Small intestine (tissue), 7 donors: ENCODE results near the gene MSI2. TPM values are rescaled to one million over a fixed set of nuclear protein-coding genes. Genes with fewer than 3 reads are reported as not detected.

ENCODE experiments used
- DNase-seq, 2 donors: peaks; one replicate each; pipeline versions ENCODE4 v3.0.0 to v3.0.0-alpha.2; 2013
- FAIRE-seq: peaks from 2 replicates; lab custom pipeline; 2012; peaks lifted over from hg19 to GRCh38; lab: Jason Lieb, UNC
- H3K27ac ChIP-seq, 3 donors: one replicate each; pipeline ENCODE4 v1.5.1; 2013; ENCODE audit warnings: low read length in 2 of 3, mild to moderate bottlenecking in 2 of 3, control low read depth in 1 of 3, inconsistent platforms in 1 of 3, low read depth in 1 of 3, moderate library complexity in 1 of 3
- H3K27me3 ChIP-seq, 3 donors: one replicate each; pipeline ENCODE4 v1.6.1; 2013; ENCODE audit warnings: low read length in 3 of 3, inconsistent platforms in 1 of 3; ENCODE audit not compliant: control insufficient read depth in 3 of 3, insufficient read depth in 3 of 3
- H3K36me3 ChIP-seq, 3 donors: one replicate each; pipeline ENCODE4 v1.6.1; 2013; ENCODE audit warnings: low read length in 3 of 3, inconsistent platforms in 1 of 3, low read depth in 1 of 3, mild to moderate bottlenecking in 1 of 3, moderate library complexity in 1 of 3; ENCODE audit not compliant: control insufficient read depth in 3 of 3, insufficient read depth in 2 of 3
- H3K4me1 ChIP-seq, 3 donors: one replicate each; pipeline ENCODE4 v1.6.1; 2013; ENCODE audit warnings: low read length in 2 of 3, inconsistent platforms in 1 of 3, low read depth in 1 of 3, mild to moderate bottlenecking in 1 of 3, moderate library complexity in 1 of 3; ENCODE audit not compliant: control insufficient read depth in 3 of 3, insufficient read depth in 2 of 3
- H3K4me3 ChIP-seq, 3 donors: one replicate each; pipeline ENCODE4 v1.5.1; 2013; ENCODE audit warnings: low read length in 3 of 3, control low read depth in 1 of 3, inconsistent platforms in 1 of 3, low read depth in 1 of 3, mild to moderate bottlenecking in 1 of 3, moderate library complexity in 1 of 3
- H3K9me3 ChIP-seq, 2 donors: one replicate each; pipeline ENCODE4 v1.6.1; 2013; ENCODE audit warnings: low read depth in 1 of 2, low read length in 1 of 2; ENCODE audit not compliant: control insufficient read depth in 2 of 2, insufficient read depth in 1 of 2
- WGBS, 3 donors: extraction: QIAGEN DNeasy Blood & Tissue Kit; methylation state at CpG; one replicate each; pipeline ENCODE4 v1.1.7; 2013; 5-methylcytosine and 5-hydroxymethylcytosine counted together
- polyA plus RNA-seq, 4 donors: library from polyadenylated mRNA; stranded (reverse) in 3 of 4; unstranded in 1 of 4; fragments of 200-250 nt in 3 of 4; fragments of 120-200 nt in 1 of 4; gene quantifications; one replicate each; pipeline versions ENCODE4 v1.2.1 to v1.2.3, GENCODE V29; 2013
- donor health status: healthy with polysubstance abuse.
- donor health status: control.
- donor health status: control.
- donor health status: Bipolar disorder and iron deficiency.
- donor health status: healthy.

Gene MSI2
- polyA plus RNA-seq, 4 donors = 5.1 to 49.4 (median 12.6) TPM

GRCh38 chr17:57480438-57481196 is 224.3 kb downstream of the MSI2 start:
- 76 to 90% (median 86%) methylated on average over 4 of the region's 4 CpGs for WGBS, 3 donors
- Histone ChIP-seq H3K27ac (no peak overlapping the region), H3K4me3 (no peak overlapping the region), H3K27me3 (no peaks in the 10 kb centered on the region), H3K9me3 (no peaks in the 10 kb centered on the region), H3K4me1 (peaks cover 0 to 19% (median 5%) of the 10 kb centered on the region in 3 donors), H3K36me3 (peaks cover 0 to 15% (median 3%) of the 10 kb centered on the region in 3 donors)
- DNase-seq (no peak), FAIRE-seq (no peak)

- Histone ChIP-seq H3K27ac (peak overlapping the region in 1 of 3 donors; percentile 17), H3K27me3 (no peaks in the 10 kb centered on the region), H3K4me3 (no peak overlapping the region), H3K36me3 (peaks cover 0 to 15% (median under 1%) of the 10 kb centered on the region in 3 donors), H3K9me3 (no peaks in the 10 kb centered on the region), H3K4me1 (peaks cover 0 to 19% (median 5%) of the 10 kb centered on the region in 3 donors)
- 75 to 89% (median 88%) methylated on average over 9 of the region's 9 CpGs for WGBS, 3 donors
- DNase-seq (peak in 1 of 2 donors; percentile 51), FAIRE-seq (no peak)
These were observed 225.6 kb downstream of the MSI2 start for GRCh38 chr17:57481910-57482391.

DNA sequence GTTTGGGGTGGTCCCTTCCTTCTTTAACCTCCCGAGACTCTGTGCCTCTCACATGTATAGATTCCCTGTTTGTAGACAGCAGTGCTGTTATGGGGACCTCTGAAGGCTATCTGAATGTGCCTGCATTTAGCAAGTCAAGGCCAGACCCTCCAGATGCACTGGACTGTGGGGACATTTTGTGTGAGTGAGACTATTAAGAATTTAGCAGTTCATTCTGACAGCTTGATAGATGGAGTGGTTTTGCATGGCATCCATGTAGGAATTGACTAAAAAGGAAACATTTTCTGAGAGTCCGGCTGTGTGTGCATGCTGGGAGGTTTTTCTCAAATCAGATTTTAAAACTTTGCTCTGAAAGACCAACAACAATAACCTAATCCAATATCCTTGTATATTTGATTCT is 226.3 kb downstream of the MSI2 start:
- Histone ChIP-seq H3K9me3 (no peaks in the 10 kb centered on the region), H3K4me1 (peaks cover 0 to 19% (median 5%) of the 10 kb centered on the region in 3 donors), H3K36me3 (peaks cover 0 to 18% (median 0%) of the 10 kb centered on the region in 3 donors), H3K27ac (peak overlapping the region in 1 of 3 donors; percentile 17), H3K27me3 (no peaks in the 10 kb centered on the region), H3K4me3 (no peak overlapping the region)
- DNase-seq (no peak), FAIRE-seq (no peak)
- 95 to 100% (median 96%) methylated on average over 2 of the region's 2 CpGs for WGBS, 3 donors

GRCh38 chr17:57484081-57484666 is 227.9 kb downstream of the MSI2 start:
- no peak overlapping the region for H3K27ac ChIP-seq
- no peak for FAIRE-seq
- no peaks in the 10 kb centered on the region for H3K9me3 ChIP-seq
- H3K4me1 ChIP-seq = peaks cover 0 to 13% (median 5%) of the 10 kb centered on the region in 3 donors
- H3K4me3 ChIP-seq = no peak overlapping the region
- H3K27me3 ChIP-seq = no peaks in the 10 kb centered on the region
- 91 to 94% (median 94%) methylated on average over 6 of the region's 6 CpGs for WGBS, 3 donors
- peaks cover 0 to 19% (median 0%) of the 10 kb centered on the region in 3 donors for H3K36me3 ChIP-seq
- DNase-seq = no peak

DNA sequence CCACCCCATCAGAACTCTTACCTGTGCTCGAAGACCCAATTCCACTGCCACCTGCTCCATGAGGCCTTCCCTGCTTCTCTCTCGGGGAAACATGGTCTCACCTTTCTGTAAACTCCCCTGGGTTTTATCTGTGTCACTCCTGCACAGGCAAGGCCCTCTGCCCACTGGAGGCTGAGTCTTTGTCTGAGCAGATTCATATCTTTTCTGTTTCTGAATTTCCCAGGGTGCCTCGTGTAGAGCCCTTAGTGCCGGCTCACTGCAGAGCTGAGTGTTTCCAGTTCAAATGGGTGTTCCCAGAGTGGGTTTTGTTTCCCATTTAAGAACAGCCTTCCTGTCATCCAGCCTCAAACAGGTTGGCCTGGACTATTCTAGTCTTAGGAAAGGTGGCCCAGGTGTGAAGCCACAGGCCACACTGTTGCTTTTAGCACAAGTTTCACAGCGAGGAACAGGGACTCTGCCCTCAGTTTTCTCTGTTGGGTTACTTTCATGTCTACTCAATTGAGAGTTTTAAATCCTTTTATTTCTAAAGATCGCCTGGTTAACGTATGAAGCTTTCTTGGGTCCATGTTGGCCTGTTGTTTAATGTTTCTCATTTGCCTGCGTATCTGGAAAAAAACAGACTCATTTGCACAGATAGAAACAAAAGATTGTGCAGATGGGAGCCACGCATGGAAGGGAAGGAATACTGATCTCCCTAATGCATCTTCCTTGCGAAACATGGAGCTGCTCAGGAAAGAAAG is 228.7 kb downstream of the MSI2 start:
- peaks cover 0 to 22% (median 0%) of the 10 kb centered on the region in 3 donors for H3K36me3 ChIP-seq
- no peak for FAIRE-seq
- WGBS, 3 donors = 91 to 96% (median 92%) methylated on average over 10 of the region's 10 CpGs

DNA sequence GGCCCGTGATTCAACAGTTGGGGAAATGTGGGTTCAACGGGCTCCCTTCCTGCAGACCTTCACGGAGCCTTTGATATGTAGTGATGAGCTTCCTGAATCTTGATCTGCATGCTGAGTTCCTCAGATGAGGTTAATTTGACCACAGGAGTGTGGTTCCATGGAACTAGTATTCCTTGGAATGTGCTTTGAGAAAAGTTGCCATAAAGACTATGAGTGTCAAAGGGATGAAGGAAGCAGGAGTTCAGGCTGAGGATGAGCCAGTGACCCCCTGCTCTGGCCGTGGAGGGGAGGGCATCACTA is 229.2 kb downstream of the MSI2 start:
- no peak overlapping the region for H3K4me3 ChIP-seq
- WGBS, 3 donors = 79 to 94% (median 90%) methylated on average over 4 of the region's 4 CpGs
- DNase-seq = no peak
- no peak overlapping the region for H3K27ac ChIP-seq
- FAIRE-seq = no peak
- peaks cover 0 to 13% (median 5%) of the 10 kb centered on the region in 3 donors for H3K4me1 ChIP-seq
- H3K27me3 ChIP-seq = no peaks in the 10 kb centered on the region
- H3K36me3 ChIP-seq = peaks cover 0 to 22% (median 0%) of the 10 kb centered on the region in 3 donors
- H3K9me3 ChIP-seq = no peaks in the 10 kb centered on the region

More for the DNA sequence above, 228.7 kb downstream of the MSI2 start:
- H3K4me1 ChIP-seq = peaks cover 0 to 13% (median 5%) of the 10 kb centered on the region in 3 donors
- DNase-seq = no peak
- no peak overlapping the region for H3K27ac ChIP-seq
- H3K27me3 ChIP-seq = no peaks in the 10 kb centered on the region
- no peak overlapping the region for H3K4me3 ChIP-seq
- H3K9me3 ChIP-seq = no peaks in the 10 kb centered on the region

GRCh38 chr17:57485916-57486881 is 229.9 kb downstream of the MSI2 start:
- DNase-seq = no peak
- no peaks in the 10 kb centered on the region for H3K9me3 ChIP-seq
- H3K4me3 ChIP-seq = no peak overlapping the region
- H3K36me3 ChIP-seq = peaks cover 0 to 25% (median 0%) of the 10 kb centered on the region in 3 donors
- H3K27me3 ChIP-seq = no peaks in the 10 kb centered on the region
- no peak for FAIRE-seq
- H3K4me1 ChIP-seq = peaks cover 0 to 10% (median 5%) of the 10 kb centered on the region in 3 donors
- whole genome bisulfite sequencing, 3 donors = 69 to 89% (median 82%) methylated on average over 13 of the region's 13 CpGs
- H3K27ac ChIP-seq = no peak overlapping the region
